ENCODE data around the gene COPRS.
"Not testable (repeated sequence)": the region's sequence is repeated elsewhere in the genome, so short reads cannot be mapped to it uniquely, and the experiment has no call there.

The COPRS gene

GRCh38 chr17:31828955-31829354, 30.1 kb downstream of the COPRS start:
- not testable (repeated sequence) for H3K4me3 ChIP-seq (ENCODE audit: low read length in 2 of 2); H3K9ac ChIP-seq (ENCODE audit: low read length in 2 of 2); H3K27me3 ChIP-seq (ENCODE audit: control insufficient read depth in 1 of 2, insufficient read depth in 2 of 2, low read length in 2 of 2); H3K36me3 ChIP-seq (ENCODE audit: control insufficient read depth in 2 of 2, insufficient read depth in 2 of 2, low read length in 2 of 2); H3K4me1 ChIP-seq (ENCODE audit: control insufficient read depth, insufficient read depth, low read length); H3K27ac ChIP-seq (ENCODE audit: low read length); H3K9me3 ChIP-seq (ENCODE audit: control insufficient read depth in 2 of 2, low read length in 2 of 2)

GRCh38 chr17:31825961-31826691, 32.9 kb downstream of the COPRS start:
- no peaks in the 10 kb centered on the region for H3K9me3 ChIP-seq (ENCODE audit: control insufficient read depth in 2 of 2, low read length in 2 of 2)
- H3K9ac ChIP-seq (ENCODE audit: low read length in 2 of 2) = no peak overlapping the region
- H3K27me3 ChIP-seq (ENCODE audit: control insufficient read depth in 1 of 2, insufficient read depth in 2 of 2, low read length in 2 of 2) = no peaks in the 10 kb centered on the region
- H3K4me1 ChIP-seq (ENCODE audit: control insufficient read depth, insufficient read depth, low read length) = no peaks in the 10 kb centered on the region
- no peaks in the 10 kb centered on the region for H3K36me3 ChIP-seq (ENCODE audit: control insufficient read depth in 2 of 2, insufficient read depth in 2 of 2, low read length in 2 of 2)
- H3K27ac ChIP-seq (ENCODE audit: low read length) = no peak overlapping the region
- no peak overlapping the region for H3K4me3 ChIP-seq (ENCODE audit: low read length in 2 of 2)

GRCh38 chr17:31824766-31825360, 34.2 kb downstream of the COPRS start:
- Histone ChIP-seq H3K4me3 (ENCODE audit: low read length in 2 of 2) (no peak overlapping the region), H3K27me3 (ENCODE audit: control insufficient read depth in 1 of 2, insufficient read depth in 2 of 2, low read length in 2 of 2) (no peaks in the 10 kb centered on the region), H3K9me3 (ENCODE audit: control insufficient read depth in 2 of 2, low read length in 2 of 2) (no peaks in the 10 kb centered on the region), H3K27ac (ENCODE audit: low read length) (no peak overlapping the region), H3K9ac (ENCODE audit: low read length in 2 of 2) (no peak overlapping the region), H3K36me3 (ENCODE audit: control insufficient read depth in 2 of 2, insufficient read depth in 2 of 2, low read length in 2 of 2) (no peaks in the 10 kb centered on the region), H3K4me1 (ENCODE audit: control insufficient read depth, insufficient read depth, low read length) (no peaks in the 10 kb centered on the region)

- no peaks in the 10 kb centered on the region for H3K27me3 ChIP-seq (ENCODE audit: control insufficient read depth in 1 of 2, insufficient read depth in 2 of 2, low read length in 2 of 2)
- H3K27ac ChIP-seq (ENCODE audit: low read length) = no peak overlapping the region
- no peaks in the 10 kb centered on the region for H3K36me3 ChIP-seq (ENCODE audit: control insufficient read depth in 2 of 2, insufficient read depth in 2 of 2, low read length in 2 of 2)
- H3K9me3 ChIP-seq (ENCODE audit: control insufficient read depth in 2 of 2, low read length in 2 of 2) = no peaks in the 10 kb centered on the region
- no peak overlapping the region for H3K9ac ChIP-seq (ENCODE audit: low read length in 2 of 2)
- H3K4me1 ChIP-seq (ENCODE audit: control insufficient read depth, insufficient read depth, low read length) = no peaks in the 10 kb centered on the region
- no peak overlapping the region for H3K4me3 ChIP-seq (ENCODE audit: low read length in 2 of 2)
Observed at GRCh38 chr17:31823014-31823413, 36.0 kb downstream of the COPRS start.

GRCh38 chr17:31820691-31821435, 38.2 kb downstream of the COPRS start:
- Histone ChIP-seq H3K27me3 (ENCODE audit: control insufficient read depth in 1 of 2, insufficient read depth in 2 of 2, low read length in 2 of 2) (no peaks in the 10 kb centered on the region), H3K27ac (ENCODE audit: low read length) (no peak overlapping the region), H3K9me3 (ENCODE audit: control insufficient read depth in 2 of 2, low read length in 2 of 2) (no peaks in the 10 kb centered on the region), H3K4me3 (ENCODE audit: low read length in 2 of 2) (no peak overlapping the region), H3K4me1 (ENCODE audit: control insufficient read depth, insufficient read depth, low read length) (no peaks in the 10 kb centered on the region), H3K36me3 (ENCODE audit: control insufficient read depth in 2 of 2, insufficient read depth in 2 of 2, low read length in 2 of 2) (no peaks in the 10 kb centered on the region), H3K9ac (ENCODE audit: low read length in 2 of 2) (no peak overlapping the region)

- Histone ChIP-seq H3K36me3 (ENCODE audit: control insufficient read depth in 2 of 2, insufficient read depth in 2 of 2, low read length in 2 of 2) (no peaks in the 10 kb centered on the region), H3K27me3 (ENCODE audit: control insufficient read depth in 1 of 2, insufficient read depth in 2 of 2, low read length in 2 of 2) (no peaks in the 10 kb centered on the region), H3K4me1 (ENCODE audit: control insufficient read depth, insufficient read depth, low read length) (no peaks in the 10 kb centered on the region), H3K4me3 (ENCODE audit: low read length in 2 of 2) (no peak overlapping the region), H3K27ac (ENCODE audit: low read length) (no peak overlapping the region), H3K9me3 (ENCODE audit: control insufficient read depth in 2 of 2, low read length in 2 of 2) (no peaks in the 10 kb centered on the region), H3K9ac (ENCODE audit: low read length in 2 of 2) (no peak overlapping the region)
Observed at GRCh38 chr17:31819578-31819977, 39.5 kb downstream of the COPRS start.

GRCh38 chr17:31818863-31819262, 40.2 kb downstream of the COPRS start:
- not testable (repeated sequence) for H3K36me3 ChIP-seq (ENCODE audit: control insufficient read depth in 2 of 2, insufficient read depth in 2 of 2, low read length in 2 of 2); H3K4me1 ChIP-seq (ENCODE audit: control insufficient read depth, insufficient read depth, low read length); H3K9me3 ChIP-seq (ENCODE audit: control insufficient read depth in 2 of 2, low read length in 2 of 2); H3K9ac ChIP-seq (ENCODE audit: low read length in 2 of 2); H3K4me3 ChIP-seq (ENCODE audit: low read length in 2 of 2); H3K27me3 ChIP-seq (ENCODE audit: control insufficient read depth in 1 of 2, insufficient read depth in 2 of 2, low read length in 2 of 2); H3K27ac ChIP-seq (ENCODE audit: low read length)

GRCh38 chr17:31815212-31815730, 43.8 kb downstream of the COPRS start:
- H3K36me3 ChIP-seq (ENCODE audit: control insufficient read depth in 2 of 2, insufficient read depth in 2 of 2, low read length in 2 of 2) = no peaks in the 10 kb centered on the region
- H3K4me1 ChIP-seq (ENCODE audit: control insufficient read depth, insufficient read depth, low read length) = no peaks in the 10 kb centered on the region
- H3K9ac ChIP-seq (ENCODE audit: low read length in 2 of 2) = no peak overlapping the region
- H3K4me3 ChIP-seq (ENCODE audit: low read length in 2 of 2) = no peak overlapping the region
- no peaks in the 10 kb centered on the region for H3K27me3 ChIP-seq (ENCODE audit: control insufficient read depth in 1 of 2, insufficient read depth in 2 of 2, low read length in 2 of 2)
- no peak overlapping the region for H3K27ac ChIP-seq (ENCODE audit: low read length)
- no peaks in the 10 kb centered on the region for H3K9me3 ChIP-seq (ENCODE audit: control insufficient read depth in 2 of 2, low read length in 2 of 2)

- H3K27me3 ChIP-seq (ENCODE audit: control insufficient read depth in 1 of 2, insufficient read depth in 2 of 2, low read length in 2 of 2) = no peaks in the 10 kb centered on the region
- peaks cover 3% of the 10 kb centered on the region for H3K4me1 ChIP-seq (ENCODE audit: control insufficient read depth, insufficient read depth, low read length)
- no peak overlapping the region for H3K27ac ChIP-seq (ENCODE audit: low read length)
- H3K9ac ChIP-seq (ENCODE audit: low read length in 2 of 2) = no peak overlapping the region
- no peak overlapping the region for H3K4me3 ChIP-seq (ENCODE audit: low read length in 2 of 2)
- no peaks in the 10 kb centered on the region for H3K9me3 ChIP-seq (ENCODE audit: control insufficient read depth in 2 of 2, low read length in 2 of 2)
- no peaks in the 10 kb centered on the region for H3K36me3 ChIP-seq (ENCODE audit: control insufficient read depth in 2 of 2, insufficient read depth in 2 of 2, low read length in 2 of 2)
Observed at GRCh38 chr17:31811101-31811500, 47.9 kb downstream of the COPRS start.

- H3K27ac ChIP-seq (ENCODE audit: low read length); H3K4me3 ChIP-seq (ENCODE audit: low read length in 2 of 2); H3K9me3 ChIP-seq (ENCODE audit: control insufficient read depth in 2 of 2, low read length in 2 of 2); H3K27me3 ChIP-seq (ENCODE audit: control insufficient read depth in 1 of 2, insufficient read depth in 2 of 2, low read length in 2 of 2); H3K4me1 ChIP-seq (ENCODE audit: control insufficient read depth, insufficient read depth, low read length); H3K36me3 ChIP-seq (ENCODE audit: control insufficient read depth in 2 of 2, insufficient read depth in 2 of 2, low read length in 2 of 2); H3K9ac ChIP-seq (ENCODE audit: low read length in 2 of 2): not testable (repeated sequence)
Observed at GRCh38 chr17:31809876-31810275, 49.2 kb downstream of the COPRS start.
